WERI-Rb-1 (cell line): Measurements from ENCODE around the gene ARHGAP26.

Experiments used
- DNase-seq: peaks from one replicate; pipeline ENCODE4 v3.0.0-alpha.2; 2020
- H3K27ac ChIP-seq: fragments of 250-450 bp; sonication (Bioruptor Pico); 2 replicates; pipeline ENCODE4 v1.5.1; 2020; ENCODE audit warnings: mild to moderate bottlenecking, moderate library complexity
- H3K27me3 ChIP-seq: fragments of 250-450 bp; sonication (Bioruptor Pico); 2 replicates; pipeline ENCODE4 v1.5.1; 2021; ENCODE audit warnings: mild to moderate bottlenecking, low read depth, moderate library complexity; ENCODE audit not compliant: insufficient read depth, severe bottlenecking
- H3K36me3 ChIP-seq: fragments of 250-450 bp; sonication (Bioruptor Pico); 2 replicates; pipeline ENCODE4 v1.5.1; 2020; ENCODE audit warnings: mild to moderate bottlenecking, moderate library complexity
- H3K4me3 ChIP-seq: 2 replicates; pipeline ENCODE4 v1.5.1; 2011; ENCODE audit warnings: low read depth, mild to moderate bottlenecking, control low read depth, low read length
- H3K9me3 ChIP-seq: fragments of 250-450 bp; sonication (Bioruptor Pico); 2 replicates; pipeline ENCODE4 v1.5.1; 2021; ENCODE audit warnings: mild to moderate bottlenecking, moderate library complexity; ENCODE audit not compliant: severe bottlenecking
- CTCF ChIP-seq: IDR thresholded peaks from 2 replicates; pipeline ENCODE4 v1.5.1; 2011; ENCODE audit warnings: low read depth, mild to moderate bottlenecking, control low read depth, inconsistent platforms, low read length

Gene ARHGAP26

DNA sequence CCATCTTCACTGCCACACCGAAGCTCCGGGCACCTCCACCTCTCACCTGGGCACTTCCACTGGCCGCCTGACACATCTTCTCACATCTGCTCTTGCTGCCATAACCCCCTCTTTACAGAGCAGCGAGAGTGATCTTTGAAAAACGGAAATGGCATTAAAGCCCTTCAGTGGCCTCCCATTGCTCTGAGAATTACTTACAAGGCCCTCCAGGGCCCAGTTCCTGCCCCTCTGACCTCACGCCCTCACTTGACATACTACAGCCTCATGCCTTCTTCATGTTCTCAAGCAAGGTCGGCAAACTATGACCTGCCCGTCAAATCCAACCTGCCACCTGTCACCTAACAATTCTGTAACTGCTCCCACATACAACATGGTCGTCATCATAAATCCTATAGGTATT lies 446.0 kb downstream of the ARHGAP26 start:
- TF ChIP-seq CTCF, result no peak

GRCh38 chr5:143217065-143217803 lies 447.1 kb downstream of the ARHGAP26 start:
- H3K9me3 ChIP-seq, result no peaks in the 10 kb centered on the region
- TF ChIP-seq CTCF, result 0 out of 2 replicates have a peak, but pooled peaks have one; percentile 13
- no peak overlapping the region for H3K27ac ChIP-seq
- no peak overlapping the region for H3K4me3 ChIP-seq
- H3K27me3 ChIP-seq, result no peaks in the 10 kb centered on the region
- no peaks in the 10 kb centered on the region for H3K36me3 ChIP-seq
- peak; percentile 20 for DNase-seq

More for the DNA sequence above, 446.0 kb downstream of the ARHGAP26 start:
- no peak for DNase-seq
- Histone ChIP-seq H3K4me3 (no peak overlapping the region), H3K27ac (no peak overlapping the region), H3K9me3 (no peaks in the 10 kb centered on the region), H3K36me3 (no peaks in the 10 kb centered on the region), H3K27me3 (no peaks in the 10 kb centered on the region)

GRCh38 chr5:143217804-143218160 lies 447.6 kb downstream of the ARHGAP26 start:
- no peak for DNase-seq
- Histone ChIP-seq H3K27me3 (no peaks in the 10 kb centered on the region), H3K36me3 (no peaks in the 10 kb centered on the region), H3K27ac (no peak overlapping the region), H3K9me3 (no peaks in the 10 kb centered on the region), H3K4me3 (no peak overlapping the region)
- TF ChIP-seq CTCF, result no peak

GRCh38 chr5:143218517-143219170 lies 448.5 kb downstream of the ARHGAP26 start:
- H3K27ac ChIP-seq, result no peak overlapping the region
- H3K9me3 ChIP-seq, result no peaks in the 10 kb centered on the region
- no peak overlapping the region for H3K4me3 ChIP-seq
- H3K27me3 ChIP-seq, result no peaks in the 10 kb centered on the region
- TF ChIP-seq CTCF, result no peak
- H3K36me3 ChIP-seq, result no peaks in the 10 kb centered on the region
- DNase-seq, result no peak

DNA sequence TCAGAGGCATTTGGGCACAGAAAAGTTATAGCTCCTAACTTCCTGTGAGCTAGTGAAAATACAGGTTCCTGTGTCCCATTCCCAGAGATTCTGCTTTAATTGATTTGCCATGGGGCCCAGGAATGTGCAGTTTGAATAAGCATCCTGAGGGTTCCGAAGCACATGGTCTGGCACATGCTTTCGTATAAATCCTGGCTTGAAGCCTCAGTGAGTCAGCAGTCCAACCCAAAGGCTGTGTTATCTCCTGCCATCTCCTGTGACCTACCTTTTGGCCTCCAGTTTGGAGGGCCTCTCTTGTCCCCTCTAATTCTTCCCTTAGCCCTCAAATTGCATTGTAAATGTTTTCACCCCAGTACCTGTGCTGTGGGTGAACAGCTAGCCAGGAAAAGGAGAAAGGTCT lies 449.5 kb downstream of the ARHGAP26 start:
- H3K27ac ChIP-seq, result no peak overlapping the region
- no peak for DNase-seq
- TF ChIP-seq CTCF, result no peak

More for the DNA sequence above, 449.5 kb downstream of the ARHGAP26 start:
- no peaks in the 10 kb centered on the region for H3K9me3 ChIP-seq
- H3K4me3 ChIP-seq, result no peak overlapping the region
- no peaks in the 10 kb centered on the region for H3K36me3 ChIP-seq
- H3K27me3 ChIP-seq, result no peaks in the 10 kb centered on the region
